ACHN (cell line): ENCODE results near the gene CPE.
"Not testable (repeated sequence)": the region's sequence is repeated elsewhere in the genome, so short reads cannot be mapped to it uniquely, and the experiment has no call there.

Experiments
- DNase-seq: peaks from one replicate; pipeline ENCODE4 v3.0.0-alpha.2; 2015
- in situ Hi-C: cut with HindIII; loops from 2 replicates; pipeline ENCODE4 v1.10.0; 2017; ENCODE audit warnings: low sequenced_read_pairs, low pct_ligation_motif_present, low pct_unique_long_range_greater_than_20kb

CPE gene

DNA sequence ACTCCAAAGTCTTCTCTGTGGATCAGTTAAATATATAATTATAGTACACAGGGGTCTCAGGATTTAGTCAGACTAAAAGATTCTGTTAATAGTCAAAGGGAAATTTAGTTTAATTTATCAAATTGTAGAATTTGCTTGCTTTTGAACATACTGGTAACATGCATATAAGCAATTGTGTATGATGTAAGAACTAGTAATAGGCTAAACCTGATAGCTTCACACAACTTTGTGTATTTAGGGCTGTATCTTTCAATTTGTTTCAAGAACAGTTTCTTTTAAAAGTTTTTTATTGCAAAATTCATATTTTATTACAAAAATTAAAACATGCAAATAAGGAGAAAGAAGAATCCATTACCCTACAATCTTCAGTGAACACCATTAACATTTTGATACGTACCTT is 99.5 kb downstream of the CPE start:
- in situ Hi-C loops, result no loop called here
- no peak for DNase-seq

DNA sequence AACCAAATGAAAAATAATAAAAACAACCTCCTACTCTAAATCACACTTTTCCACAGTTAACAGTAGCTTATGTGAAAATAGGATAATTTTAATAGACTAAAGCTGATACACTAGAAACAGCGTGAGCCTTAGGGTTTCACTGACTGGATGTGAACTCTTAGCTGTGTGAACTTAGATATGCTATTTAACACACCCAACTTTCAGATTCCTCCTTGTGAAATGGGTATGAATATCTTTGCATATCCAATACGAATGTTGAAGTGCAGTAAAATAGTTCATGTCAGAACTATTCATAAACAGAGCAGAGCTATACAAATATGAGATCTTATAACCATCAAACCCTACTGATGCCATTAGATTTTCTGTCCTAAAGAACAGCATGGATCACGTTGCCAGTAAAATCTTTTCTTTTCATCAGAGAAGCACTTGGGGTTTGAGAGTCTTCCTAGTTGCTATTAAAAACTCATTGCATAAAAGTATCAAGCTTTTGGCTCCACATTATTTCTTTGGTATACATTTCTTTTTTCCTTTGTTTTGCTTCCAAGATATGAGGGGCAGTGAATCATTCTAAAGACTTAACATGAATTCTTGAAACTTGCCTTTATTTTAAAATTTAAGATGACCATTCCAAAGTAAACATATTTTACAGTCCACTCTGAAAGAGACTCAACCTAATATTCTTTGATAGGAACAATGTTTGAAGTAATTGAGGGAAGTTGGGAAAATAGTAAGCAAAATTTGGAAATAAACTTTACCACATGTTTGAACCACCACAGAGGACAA is 102.4 kb downstream of the CPE start:
- in situ Hi-C loops, result no loop called here
- DNase-seq, result no peak

DNA sequence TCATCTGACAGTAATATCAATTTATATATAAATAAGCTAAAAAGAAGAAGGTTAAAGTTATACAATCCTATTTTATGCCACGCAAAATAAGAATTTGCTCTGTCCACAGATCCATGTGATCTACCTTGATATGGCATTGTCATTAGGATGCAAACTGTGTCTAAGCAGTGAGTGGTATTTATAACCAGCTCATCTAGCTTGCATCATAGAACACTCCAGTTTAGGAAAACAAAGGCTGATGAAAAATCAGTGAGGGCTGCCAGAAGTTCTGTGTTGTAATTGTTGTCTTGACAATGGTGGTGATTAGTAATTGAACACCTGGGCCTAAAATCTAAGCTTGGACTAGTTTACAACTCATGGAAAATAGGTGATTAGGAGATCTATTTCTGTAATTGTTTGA is 111.0 kb downstream of the CPE start:
- no peak for DNase-seq
- in situ Hi-C loops, result no loop called here

DNA sequence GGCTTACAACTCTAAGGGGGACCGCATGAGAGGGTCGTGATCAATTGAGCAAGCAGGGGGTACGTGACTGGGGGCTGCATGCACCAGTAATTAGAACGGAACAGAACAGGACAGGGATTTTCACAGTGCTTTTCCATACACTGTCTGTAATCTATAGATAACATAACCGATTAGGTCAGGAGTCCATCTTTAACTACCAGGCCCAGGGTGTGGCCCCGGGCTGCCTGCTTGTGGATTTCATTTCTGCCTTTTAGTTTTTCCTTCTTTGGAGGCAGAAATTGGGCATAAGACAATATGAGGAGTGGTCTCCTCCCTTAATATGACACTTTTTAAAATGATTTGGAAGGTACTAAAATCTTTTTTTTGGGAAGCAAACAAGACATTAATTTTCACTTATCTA is 113.8 kb downstream of the CPE start:
- in situ Hi-C loops, DNase-seq: not testable (repeated sequence)

DNA sequence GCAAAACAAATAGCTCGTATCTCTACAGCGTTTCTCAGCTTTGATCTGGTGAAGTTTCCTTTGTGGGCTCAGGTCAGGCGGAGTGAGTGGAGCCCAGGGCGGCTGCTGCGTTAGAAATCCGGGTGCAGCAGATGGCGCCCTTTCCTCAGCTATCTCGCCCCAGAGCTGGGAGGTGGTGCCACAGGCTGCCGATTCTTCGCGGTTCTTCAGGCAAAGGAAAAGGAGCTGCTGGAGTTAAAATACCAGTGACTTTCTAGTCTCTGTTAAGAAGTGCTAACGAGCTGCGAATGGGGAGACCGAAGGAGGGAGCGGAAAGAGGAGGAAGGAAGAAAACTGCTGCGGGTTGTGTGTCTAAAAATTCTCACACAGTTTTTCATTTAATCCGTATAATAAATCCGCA is 114.6 kb downstream of the CPE start:
- peak; percentile 58 for DNase-seq

DNA sequence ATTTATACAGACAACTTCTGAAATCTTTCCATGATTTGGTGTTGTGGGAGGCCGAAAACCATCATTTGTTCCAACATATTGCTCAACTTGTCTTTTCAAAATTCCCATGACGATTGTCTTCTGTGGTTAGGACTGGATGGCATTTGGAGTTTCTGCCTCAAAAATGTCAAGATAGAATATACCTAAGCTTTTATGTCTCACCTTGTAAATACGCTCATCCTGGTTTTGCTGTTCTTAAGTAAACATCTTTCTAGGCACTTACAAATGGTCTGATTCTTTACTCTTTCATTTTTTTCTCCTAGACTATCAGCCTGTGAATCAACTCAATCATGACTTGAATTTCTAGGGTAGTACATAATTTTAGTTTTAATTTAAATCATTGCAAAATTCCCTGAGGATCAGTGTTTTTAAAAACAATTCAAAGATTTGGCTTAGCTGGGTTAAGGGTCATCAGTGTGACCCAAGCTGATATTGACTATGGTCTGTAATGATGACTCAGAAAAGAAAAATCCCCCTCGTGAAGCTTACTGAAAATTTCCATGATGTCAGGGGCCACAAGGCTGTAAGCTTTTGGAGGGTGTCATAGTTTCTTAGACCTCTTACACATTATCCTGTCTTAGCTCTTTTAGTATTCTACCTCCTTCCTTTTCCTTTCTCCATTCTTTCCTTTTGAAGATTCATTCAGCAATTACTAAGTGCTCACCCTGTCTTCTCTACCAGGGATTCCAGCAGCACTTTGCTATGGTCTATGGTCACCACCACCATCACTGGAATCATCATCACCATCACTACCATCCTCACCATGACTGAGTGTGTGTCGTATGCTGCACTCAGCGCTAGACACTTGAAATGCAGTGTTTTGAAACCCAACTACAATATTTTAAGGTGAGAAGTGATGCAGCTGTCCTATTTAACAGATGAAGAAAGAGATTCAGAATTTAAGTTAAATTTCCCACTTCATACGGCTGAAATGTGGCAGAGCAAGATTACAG is 124.4 kb downstream of the CPE start:
- no peak for DNase-seq
- in situ Hi-C loops, result no loop called here

More for the DNA sequence above, 114.6 kb downstream of the CPE start:
- in situ Hi-C loops, result no loop called here

DNA sequence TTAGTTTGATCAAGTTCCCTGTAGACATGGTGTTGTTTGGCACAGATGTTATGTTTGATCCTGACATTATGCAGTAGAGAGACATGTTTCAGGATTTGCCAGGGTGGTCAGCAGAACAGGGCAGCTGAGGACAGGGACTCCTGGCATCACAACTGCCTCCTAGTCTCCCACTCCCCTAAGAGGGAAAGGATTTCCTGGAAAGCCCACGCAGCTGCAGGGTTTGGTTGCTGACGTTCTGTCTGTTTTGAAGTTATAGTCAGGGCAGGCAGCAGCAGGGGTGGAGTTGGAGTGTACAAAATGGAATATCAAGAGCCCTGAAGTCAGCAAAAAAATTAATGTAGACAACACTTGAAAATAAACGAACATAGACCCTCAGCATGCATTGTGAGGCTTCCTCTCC is 125.4 kb downstream of the CPE start:
- no peak for DNase-seq
- in situ Hi-C loops, result no loop called here

DNA sequence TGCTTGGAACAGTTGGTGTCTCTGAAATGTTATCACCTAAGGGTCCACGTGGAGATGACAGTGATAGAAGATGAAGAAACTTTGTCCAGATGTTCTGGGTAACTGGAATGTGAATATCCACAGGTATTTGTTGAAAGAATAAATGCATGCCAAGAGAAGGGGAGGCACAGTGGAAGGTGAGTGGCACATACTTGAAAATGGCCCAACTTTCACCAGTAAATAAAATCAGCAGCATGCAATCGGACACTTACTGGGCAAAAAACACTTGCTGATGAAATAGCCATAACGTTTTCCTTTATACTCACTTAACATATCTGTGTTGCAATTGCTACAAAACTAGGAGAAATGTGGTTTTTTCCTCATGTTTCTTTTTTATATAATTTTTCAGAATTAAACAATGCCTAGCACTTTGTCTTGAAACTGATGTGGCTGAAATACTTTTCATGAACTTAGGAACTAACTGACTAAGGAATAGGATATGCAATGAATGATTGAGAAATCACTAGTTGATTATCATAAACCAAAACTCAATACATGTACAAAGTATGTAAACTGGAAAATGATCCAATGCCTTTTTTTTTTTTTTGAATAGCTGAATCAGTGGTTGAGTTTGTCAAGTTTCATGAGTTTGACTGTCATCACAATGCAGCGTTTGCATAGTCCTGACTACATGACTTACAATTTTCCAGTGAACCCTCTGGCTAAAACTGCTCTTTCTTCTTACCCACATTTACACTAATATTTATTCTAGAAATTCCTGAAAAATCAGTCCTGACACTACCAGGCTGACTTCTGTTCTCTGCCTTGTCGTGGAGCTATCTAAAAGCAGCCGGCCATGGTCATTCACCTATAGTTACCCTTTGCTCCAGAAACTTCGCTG is 127.4 kb downstream of the CPE start:
- in situ Hi-C loops, result no loop called here
- DNase-seq, result no peak

DNA sequence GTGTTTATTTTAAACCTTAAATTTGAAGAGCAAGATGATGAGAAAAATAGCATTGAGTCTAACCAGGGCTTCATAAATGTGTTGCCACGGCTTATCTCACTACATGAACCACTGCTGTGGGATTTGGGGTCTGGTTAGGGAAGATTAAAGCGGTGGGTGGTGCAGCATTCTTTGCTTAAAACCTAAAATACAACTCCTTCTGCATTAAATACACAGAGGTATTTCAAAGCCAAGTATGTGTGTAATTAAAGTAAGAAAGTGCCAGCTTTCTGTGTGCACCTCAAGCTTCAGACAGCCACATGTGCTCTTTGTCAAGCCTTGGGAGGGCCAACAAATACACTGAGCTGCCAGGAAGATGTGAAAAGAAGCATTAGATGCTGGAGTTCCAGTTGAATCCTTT is 128.0 kb downstream of the CPE start:
- in situ Hi-C loops, result no loop called here
- DNase-seq, result no peak

DNA sequence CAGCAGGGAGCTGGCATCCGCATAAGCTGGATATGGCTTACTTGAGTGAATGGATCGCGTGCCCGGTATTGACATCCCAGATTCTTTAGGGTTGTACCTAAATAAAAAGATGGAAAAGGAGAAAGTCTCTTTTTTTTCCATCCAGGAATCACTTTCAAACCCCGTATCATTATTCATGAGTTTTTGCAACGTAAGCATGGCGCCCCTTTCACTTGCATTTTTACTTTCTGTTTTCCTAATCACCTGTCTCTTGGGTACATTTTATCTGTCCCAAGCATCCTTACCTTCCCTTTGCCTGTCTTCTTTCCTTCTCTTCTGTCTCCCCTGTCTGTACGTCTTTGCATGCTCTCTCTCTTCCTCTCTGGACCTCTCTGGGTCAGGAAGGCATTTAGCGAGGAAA is 128.6 kb downstream of the CPE start:
- in situ Hi-C loops, result no loop called here
- no peak for DNase-seq

DNA sequence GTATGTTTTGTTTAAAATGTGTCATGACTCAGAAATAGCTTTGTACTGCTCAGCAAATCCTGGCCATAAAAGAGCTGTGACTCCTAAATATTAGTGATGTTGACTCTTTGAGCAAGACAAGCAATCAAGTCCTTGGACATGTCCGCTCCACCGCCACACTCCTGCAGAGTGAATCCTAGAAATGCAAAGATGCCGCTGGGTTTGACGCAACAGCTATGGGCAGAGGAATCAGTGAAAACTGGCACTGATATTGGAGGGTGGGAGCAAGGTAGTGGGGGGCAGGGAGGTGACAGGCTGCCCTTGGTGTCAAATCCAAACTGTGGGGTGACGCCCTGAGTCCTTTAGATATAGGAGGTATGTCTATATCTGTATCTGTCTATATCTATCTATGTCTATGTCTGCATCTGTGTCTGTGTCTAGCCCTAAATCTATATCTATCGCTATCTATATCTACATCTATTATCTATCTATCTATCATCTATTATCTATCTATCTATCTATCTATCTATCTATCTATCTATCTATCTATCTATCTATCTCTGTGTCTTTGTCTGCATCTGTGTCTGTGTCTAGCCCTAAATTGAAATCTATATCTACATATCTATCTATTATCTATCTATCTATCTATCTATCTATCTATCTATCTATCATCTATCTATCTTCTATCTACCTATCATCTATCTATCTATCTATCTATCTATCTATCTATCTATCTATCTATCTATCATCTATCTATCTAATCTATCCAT is 129.7 kb downstream of the CPE start:
- DNase-seq, result no peak
- in situ Hi-C loops, result no loop called here

DNA sequence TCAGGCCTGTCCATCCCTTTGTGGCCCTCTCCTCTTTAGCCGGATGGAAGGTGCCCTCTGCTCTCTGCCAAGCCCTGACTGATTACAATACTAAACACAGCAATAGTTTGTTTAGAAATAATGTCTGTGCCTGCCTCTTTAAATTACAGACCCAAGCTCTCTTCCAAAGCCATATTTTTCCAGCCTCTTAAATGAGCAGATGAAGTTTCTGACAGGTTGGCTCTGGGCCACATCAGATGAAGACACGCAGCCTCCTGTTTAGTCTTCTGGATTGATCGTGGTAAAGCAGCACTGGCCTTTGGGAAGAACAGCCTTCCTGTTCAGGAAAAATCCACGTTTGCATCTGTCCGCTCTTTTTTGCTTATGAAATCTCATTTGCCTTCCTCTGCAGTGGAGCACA is 133.6 kb downstream of the CPE start:
- no peak for DNase-seq
- in situ Hi-C loops, result no loop called here

DNA sequence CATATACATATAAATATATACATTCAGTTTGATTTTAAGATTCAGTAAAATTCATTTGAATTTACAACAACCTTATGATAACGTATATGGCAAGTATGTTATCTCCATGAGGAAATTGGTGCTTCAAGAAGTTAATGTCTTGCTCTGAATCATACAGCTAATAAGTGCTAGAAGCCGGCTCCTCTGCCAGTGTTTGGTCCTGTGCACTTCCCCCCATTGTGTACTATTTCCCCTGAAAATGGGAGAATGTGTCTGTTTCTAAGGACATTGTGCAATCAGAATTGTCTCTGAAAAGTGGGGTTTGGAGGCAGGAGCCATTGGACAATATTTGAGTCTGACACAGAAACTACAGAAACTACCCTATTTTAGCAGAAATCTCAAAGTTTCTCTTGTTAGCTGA is 135.9 kb downstream of the CPE start:
- DNase-seq, result no peak
- in situ Hi-C loops, result no loop called here

DNA sequence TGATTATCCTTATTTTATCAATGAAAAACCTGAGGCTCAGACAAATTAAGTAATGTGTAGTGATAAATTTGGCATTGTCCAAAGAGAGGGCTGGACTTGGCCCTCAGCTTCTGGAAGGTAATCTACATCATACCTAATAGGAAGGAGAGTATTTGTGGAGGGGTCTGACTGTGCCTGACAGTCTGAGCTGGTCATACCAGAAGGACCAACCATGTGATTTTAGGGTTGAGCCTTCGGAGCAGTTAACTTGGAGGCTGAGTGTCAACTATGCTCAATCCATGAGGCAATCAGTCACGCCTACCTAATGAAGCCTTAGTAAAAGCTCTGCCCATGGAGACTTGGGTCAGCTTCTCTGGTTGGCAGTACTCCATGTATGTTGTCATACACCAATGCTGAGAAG is 136.4 kb downstream of the CPE start:
- in situ Hi-C loops, result no loop called here
- no peak for DNase-seq

DNA sequence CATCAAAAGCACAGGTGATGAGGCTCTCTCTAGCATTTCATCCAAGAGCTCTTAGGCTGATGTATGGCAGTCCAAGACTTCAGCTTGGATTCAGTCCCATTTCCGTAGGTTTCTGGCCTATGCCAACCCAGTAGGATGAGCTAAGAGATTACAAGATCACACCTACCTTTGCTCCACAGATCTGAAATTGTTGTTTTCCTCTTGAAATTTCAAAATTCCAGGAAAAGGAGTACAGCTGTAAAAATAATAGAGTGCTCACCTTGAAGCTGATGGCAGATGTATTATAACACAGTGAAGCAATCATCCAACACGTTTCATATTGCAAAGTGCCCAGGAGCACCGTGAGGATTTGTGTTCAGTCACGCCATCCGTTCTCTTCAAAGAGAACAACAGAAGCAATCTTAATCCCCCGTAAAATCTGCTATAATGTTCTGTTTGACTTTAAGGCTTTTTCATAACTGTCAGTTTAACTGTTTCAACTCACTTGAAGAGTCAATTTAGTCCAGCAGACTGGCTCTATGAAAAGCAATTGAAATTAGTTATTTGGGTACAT is 137.5 kb downstream of the CPE start:
- in situ Hi-C loops, result no loop called here
- no peak for DNase-seq

DNA sequence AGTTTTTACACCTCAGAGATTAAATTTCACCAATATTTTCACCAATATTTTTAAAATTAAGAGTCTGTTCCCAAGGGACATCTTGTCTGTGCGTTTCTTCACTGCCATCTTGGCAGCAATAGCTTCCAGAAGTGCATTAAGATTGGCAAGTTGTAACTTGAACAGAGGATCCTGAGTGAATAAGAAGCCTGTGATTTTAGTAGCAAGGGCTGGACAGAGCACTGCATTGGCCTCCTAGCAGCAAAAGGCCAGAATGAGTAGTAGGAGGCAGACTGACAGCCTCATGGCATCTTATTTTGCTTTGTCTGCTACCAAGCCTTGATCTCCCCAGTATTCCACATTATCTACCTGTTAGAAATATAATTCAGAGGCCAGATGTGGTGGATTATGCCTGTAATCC is 138.4 kb downstream of the CPE start:
- DNase-seq, result no peak
- in situ Hi-C loops, result no loop called here

DNA sequence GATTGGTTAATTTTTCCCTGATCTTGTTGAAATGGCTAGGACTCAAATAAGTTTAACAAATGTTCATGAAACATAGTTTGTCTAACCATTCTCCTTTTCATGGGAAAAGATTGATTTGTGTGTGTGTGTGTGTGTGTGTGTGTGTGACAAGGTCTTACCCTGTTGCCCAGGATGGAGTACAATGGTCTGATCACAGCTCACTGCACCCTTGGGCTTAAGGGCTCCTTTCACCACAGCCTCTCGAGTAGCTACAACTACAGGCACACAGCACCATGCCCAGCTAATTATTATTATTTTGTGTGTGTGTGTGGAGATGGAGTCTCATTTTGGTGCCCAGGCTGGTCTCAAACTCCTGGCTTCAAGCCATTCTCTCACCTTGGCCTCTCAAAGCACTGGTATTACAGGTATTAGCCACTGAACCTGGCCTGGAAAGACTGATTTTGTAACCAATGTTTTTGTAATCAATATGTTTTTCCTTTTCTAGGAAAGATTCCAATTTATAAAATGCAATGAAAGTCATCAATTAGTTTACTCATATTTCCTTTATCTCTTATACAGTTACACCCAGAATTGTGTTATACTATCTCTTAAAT is 139.3 kb downstream of the CPE start:
- DNase-seq, result no peak
- in situ Hi-C loops, result no loop called here

DNA sequence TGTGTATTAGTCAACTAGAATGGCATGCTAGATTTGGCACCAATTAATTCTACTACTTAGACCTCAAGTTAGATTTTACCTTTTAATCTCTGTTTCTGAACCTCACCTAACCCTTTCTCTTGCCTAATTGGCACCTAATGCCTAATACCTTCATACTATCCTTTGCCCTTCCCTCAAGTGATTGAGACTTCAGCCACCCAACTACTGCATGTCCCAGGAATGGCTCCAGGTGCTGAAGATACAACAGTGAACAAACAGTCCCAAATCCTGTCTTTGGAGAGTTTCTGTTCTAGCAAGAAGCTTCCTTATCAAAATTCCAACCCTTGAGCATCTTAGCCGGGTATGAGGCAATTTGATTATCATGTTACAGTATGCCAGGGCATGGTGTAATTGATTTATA is 139.9 kb downstream of the CPE start:
- DNase-seq, result no peak
- in situ Hi-C loops, result no loop called here
